DND-41 (cell line): ENCODE measurements around the gene KRTAP10-6.

Experiments
- CTCF ChIP-seq: IDR thresholded peaks from 2 replicates; pipeline ENCODE4 v1.5.1; 2012; ENCODE audit warnings: borderline replicate concordance, low read length, moderate library complexity, mild to moderate bottlenecking; ENCODE audit not compliant: poor library complexity, severe bottlenecking; ENCODE audit errors: extremely low read depth
- EZH2 ChIP-seq: IDR thresholded peaks from 3 replicates; pipeline ENCODE4 v1.6.1; 2012; ENCODE audit warnings: borderline replicate concordance, low read depth, mild to moderate bottlenecking, moderate library complexity, low read length, inconsistent platforms; ENCODE audit not compliant: severe bottlenecking

- TF ChIP-seq EZH2 (no peak), CTCF (no peak)
Observed at GRCh38 chr21:44614161-44614631, 21.9 kb upstream of the KRTAP10-6 start.
